GM19397 (cell line): ENCODE measurements around the gene GFRA4.

ENCODE experiments used
- ATAC-seq: cut with Tn5 transposase; IDR thresholded peaks from one replicate; pipeline ENCODE4 v1.9.1; 2021; ENCODE audit warnings: mild to moderate bottlenecking, moderate library complexity; ENCODE audit not compliant: unreplicated experiment

Gene GFRA4

GRCh38 chr20:3655131-3655405 is 8.1 kb downstream of the GFRA4 start:
- no peak for ATAC-seq

DNA sequence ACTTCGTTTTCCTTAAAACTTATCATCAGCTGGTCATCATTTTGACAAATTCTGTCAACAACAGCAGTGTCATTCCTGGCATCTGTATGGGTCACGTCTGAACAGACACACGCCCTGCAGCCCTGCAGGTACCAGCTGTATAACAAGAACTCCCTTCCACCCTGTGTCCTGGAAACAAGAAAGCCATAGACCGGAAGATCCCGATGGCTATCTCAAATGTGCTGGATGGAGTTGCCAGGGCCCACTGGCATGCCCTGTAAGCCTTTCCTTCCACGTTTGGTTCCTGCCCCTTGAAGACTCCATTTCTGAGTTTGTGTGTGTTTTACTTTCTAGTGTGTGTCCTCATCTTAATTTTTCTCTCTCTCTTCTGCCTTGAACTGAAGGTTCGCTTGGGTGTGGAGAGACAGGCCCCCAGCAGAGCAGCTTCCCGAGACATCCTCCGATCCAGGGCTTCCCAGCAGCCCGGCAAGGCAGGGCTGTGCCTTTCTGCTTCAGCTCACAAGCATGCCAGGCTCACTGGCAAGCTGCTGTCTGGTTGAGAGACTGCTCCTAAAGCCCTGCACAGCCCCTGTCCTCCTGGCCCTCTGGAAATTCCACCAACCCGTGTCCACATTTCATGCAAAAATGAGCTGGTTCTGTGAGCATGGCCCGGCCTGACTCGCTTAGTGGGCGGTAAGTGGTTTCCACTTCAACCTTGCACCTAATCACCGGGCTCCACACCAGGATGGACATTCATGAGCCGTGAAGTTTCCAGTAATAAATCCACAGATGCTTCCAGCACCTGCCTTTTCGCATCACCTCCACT is 8.7 kb downstream of the GFRA4 start:
- ATAC-seq, result no peak

- no peak for ATAC-seq
Observed at GRCh38 chr20:3653921-3654320, 9.3 kb downstream of the GFRA4 start.

DNA sequence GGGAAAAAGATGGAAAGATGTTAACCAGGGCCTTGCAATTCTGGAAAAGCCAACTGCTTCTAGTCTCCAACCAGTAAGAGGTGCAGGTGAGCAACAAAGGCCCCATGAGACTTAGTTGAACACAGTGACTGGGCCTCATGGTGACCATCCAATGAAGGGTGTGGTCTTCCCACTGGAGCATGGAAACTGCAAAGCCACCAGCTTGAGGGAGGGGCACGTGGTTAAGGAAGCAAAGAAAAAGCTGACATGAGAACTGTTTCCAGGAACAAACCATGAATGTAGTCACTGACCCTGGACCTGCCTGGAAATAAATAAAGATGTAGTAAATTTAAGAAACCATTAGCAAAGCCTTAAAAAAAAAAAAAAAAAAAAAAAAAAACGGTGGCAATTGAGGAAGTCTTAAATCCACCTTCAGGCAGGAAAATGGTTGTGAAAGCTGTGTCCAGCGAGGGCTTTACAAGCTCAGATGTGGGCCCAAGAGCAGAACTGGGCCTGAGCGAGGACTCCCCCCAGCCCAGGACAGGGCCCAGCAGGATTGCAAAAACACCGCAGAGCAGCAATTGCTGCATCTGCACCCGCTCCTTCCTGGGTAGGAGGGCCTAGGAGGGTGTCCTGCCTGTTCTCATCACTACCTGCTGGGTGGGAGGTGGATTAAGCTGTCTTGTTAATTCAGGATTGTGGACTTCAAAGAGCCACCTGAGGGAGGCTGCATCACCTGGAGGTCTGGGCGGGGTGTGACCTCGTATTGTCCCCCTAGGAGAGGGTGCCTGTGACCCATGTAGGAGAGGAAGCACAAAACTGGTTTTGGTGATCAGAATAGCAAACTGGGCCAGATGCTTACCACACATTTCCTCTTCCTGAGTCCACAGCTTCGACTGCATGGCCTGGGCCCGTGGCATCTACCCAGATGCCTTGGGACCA is 10.3 kb downstream of the GFRA4 start:
- ATAC-seq, result no peak

- no peak for ATAC-seq
Observed at GRCh38 chr20:3652221-3652620, 11.0 kb downstream of the GFRA4 start.

- no peak for ATAC-seq
Observed at GRCh38 chr20:3651204-3651962, 11.8 kb downstream of the GFRA4 start.

GRCh38 chr20:3648951-3649350 is 14.2 kb downstream of the GFRA4 start:
- no peak for ATAC-seq

DNA sequence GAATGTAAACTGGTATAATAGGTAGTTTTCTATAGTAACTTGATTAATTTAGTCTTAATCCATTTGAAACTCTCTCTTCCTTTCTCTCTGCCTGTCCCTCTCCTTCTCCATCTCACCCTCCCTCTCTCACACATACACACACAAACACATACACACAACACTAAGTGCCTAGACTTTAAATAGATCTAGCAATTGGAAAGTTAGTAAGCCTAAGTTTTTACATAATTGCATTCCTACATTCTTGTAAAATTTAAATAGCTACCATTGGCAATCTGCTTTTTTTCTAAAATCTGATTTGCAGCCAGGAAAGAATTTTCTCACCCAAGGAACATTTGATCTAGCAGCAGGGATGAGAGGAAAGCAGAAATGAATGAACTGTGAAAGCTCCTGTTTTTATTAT is 15.7 kb downstream of the GFRA4 start:
- ATAC-seq, result no peak

DNA sequence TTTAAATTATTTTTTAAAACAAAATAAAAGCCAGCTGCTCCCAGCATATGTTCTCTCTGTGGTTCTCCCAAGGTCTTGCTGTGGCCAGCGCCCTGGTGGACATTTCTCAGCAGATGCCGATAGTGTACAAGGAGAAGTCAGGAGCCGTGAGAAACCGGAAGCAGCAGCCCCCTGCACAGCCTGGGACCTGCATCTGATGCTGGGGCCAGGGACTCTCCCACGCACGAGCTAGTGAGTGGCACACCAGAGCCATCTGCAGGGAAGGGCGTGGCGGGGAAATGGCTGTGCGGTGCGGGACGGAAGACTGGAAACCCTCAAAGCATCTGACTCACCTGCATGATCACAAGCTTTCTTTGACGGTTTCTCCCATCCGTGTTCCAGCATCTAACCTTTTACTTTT is 16.5 kb downstream of the GFRA4 start:
- no peak for ATAC-seq

DNA sequence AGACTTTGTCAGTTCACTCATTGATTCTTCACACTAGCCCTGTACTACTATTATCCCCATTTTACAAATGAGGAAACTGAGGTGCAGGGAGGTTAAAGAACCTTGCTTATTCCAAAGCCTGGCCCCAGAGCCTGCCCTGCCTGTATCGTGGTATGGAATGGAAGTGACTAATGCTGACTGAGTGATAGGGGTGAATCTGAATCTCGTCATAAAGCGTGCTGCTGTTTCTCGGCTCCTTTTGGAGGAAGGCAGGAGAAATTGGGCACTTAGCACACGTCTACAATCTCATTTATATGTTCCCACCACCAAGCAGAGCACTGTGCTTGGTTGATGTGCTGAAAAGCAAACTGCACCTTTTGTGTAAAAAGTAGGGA is 17.1 kb downstream of the GFRA4 start:
- no peak for ATAC-seq

- no peak for ATAC-seq
Observed at GRCh38 chr20:3645309-3646066, 17.7 kb downstream of the GFRA4 start.

GRCh38 chr20:3640259-3640658 is 22.9 kb downstream of the GFRA4 start:
- no peak for ATAC-seq

DNA sequence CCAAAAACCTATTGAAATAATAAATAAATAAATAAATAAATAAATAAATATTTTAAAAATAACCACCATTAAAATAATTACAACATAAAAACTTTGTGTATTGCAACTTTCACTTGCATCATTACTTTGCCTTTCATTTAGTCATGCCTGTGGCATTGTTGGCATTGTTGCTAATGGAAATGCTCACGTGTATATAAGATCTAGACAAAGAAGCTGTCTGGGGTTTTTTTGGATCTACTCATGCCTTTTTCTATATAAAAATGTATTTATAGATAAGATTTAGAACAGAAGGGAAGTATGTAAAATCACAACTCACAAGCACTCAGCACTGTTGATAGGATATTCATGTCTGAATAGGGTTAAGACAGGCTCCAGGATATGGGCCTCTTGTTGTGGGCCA is 27.9 kb downstream of the GFRA4 start:
- ATAC-seq, result no peak

GRCh38 chr20:3633913-3634478 is 29.2 kb downstream of the GFRA4 start:
- no peak for ATAC-seq

DNA sequence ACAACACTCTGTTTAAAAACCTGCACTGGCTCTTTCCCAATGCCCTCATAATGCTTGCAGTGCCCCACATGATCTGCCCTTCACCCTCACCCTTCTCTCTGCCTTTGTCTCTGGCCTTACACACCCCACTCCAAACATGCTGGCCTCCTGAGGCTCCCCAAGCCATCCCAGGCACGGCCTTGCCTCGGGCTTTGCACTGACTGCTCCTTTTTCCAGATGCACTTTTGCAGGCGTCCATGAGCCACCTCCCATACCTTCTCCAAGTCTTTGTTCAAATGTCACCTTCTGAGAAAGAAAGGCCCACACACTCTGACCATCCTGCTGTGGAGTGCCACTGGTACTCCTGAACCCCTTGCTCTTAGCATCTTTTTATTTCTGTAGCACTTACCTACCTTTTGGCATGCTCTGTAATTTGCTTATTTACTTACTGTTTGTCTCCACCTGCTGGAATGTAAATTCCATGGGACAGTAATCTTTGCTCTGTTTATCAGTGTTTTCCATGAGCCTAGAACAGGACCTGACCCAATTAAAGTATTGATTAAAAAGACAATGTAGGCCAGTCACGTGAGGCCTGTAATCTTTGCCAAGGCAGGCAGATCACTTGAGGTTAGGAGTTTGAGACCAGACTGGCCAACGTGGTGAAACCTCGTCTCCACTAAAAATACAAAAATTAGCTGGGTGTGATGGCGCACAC is 30.7 kb downstream of the GFRA4 start:
- ATAC-seq, result no peak

GRCh38 chr20:3631534-3631933 is 31.7 kb downstream of the GFRA4 start:
- ATAC-seq, result no peak

DNA sequence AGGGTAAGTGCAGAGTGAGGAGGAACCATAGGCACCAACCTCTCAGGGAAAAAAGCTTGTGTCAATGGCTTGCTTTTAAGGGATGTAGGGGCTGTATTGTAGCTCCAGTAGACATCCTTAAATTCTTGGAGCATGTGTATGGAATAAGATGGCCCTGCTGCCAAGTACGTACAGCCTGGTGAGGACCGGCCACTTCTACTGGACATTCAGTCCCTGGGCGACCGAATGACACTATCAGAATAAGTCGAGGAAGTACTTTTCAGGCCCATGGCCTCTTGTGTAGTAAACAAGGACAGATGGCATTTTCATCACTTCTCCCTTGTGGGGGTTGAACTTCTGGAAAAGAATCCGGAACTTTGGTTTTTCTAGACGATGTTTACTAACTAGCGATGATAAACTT is 32.8 kb downstream of the GFRA4 start:
- no peak for ATAC-seq

GRCh38 chr20:3629893-3630292 is 33.3 kb downstream of the GFRA4 start:
- no peak for ATAC-seq

DNA sequence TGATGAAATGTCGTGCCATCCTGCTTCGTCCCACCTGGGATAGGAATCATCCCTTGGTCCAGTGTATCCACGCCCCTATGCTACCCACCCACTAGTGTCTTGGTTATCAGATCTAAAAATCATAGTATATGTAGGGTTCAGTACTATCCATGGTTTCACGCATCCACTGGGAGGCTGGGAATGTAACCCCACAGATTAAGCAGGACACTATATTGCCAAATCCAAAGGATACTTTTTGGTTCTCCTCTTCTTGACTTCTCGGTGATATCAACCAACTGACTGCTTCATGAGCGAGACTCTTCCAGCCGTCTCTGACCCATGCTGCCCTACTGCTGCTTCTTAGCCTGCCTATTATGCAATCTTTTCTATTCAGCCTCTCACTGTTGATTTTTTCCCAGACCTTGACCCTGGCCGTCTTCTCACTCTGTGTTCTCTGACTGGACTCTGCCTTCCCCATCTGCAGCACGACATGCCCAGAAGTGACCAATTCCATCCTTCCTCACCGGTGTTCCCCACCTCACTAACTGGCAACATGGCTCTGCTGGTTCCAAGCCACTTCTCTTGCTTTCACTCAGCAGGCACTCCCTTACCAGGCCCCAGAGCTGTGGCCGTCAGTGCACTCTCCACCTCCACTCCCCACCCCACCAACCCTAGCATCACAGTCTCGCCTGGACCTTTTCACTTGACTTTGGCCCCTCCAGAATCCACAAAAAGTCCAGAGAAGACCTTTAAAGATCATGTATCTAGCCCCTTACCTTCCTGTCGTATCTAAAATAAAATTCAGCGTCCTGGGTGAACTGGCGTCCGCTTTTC is 34.5 kb downstream of the GFRA4 start:
- no peak for ATAC-seq
